HepG2 (cell line): ENCODE measurements around the gene YIPF4. TPM values are rescaled to one million over a fixed set of nuclear protein-coding genes. Genes with fewer than 3 reads are reported as not detected.

Experiments
- ATAC-seq: fragments of 200-7000 bp; cut with Tn5 transposase; 3 replicates; pipeline ENCODE4 v1.9.1; 2020; ENCODE audit warnings: mild to moderate bottlenecking, moderate library complexity
- BruUV-seq: library from RNA; stranded (reverse); fragments of 400-500 nt; replicated peaks from 2 replicates; lab custom pipeline; 2021; lab: Mats Ljungman, UMichigan
- CTCF ChIA-PET: fragments of 300-600 bp; formaldehyde crosslinking; extraction: SDS; loops from one replicate; lab custom pipeline; 2021; ENCODE audit warnings: low total read pairs, inconsistent platforms, low intra/inter-chr PET ratio; lab: Yijun Ruan, JAX
- POLR2A ChIA-PET: fragments of 350-600 bp; sonication (Branson Sonifier 250); formaldehyde crosslinking; loops from one replicate; lab custom pipeline; 2020; ENCODE audit warnings: antibody characterized with exemption, inconsistent platforms; lab: Yijun Ruan, JAX
- DNase-seq: peaks from one replicate; pipeline ENCODE4 v3.0.0-alpha.2; 2015; ENCODE audit warnings: low spot score
- FAIRE-seq: peaks from 3 replicates; lab custom pipeline; 2011; peaks lifted over from hg19 to GRCh38; lab: Jason Lieb, UNC
- H2AFZ ChIP-seq: one replicate; pipeline ENCODE4 v1.6.1; 2011; ENCODE audit warnings: low read length, inconsistent platforms
- H3K27ac ChIP-seq: fragments of 300-600 bp; 3 replicates; pipeline ENCODE4 v1.8.0; 2011; ENCODE audit warnings: mixed run types, mild to moderate bottlenecking, mixed read lengths, low read length, inconsistent platforms; ENCODE audit not compliant: insufficient read depth; ENCODE audit errors: extremely low read length
- H3K27me3 ChIP-seq, 2 experiments: fragments of 200-600 bp in 1 of 2; 2 replicates in 1 of 2; 3 replicates in 1 of 2; pipeline versions ENCODE4 v1.6.0 to v1.8.0; 2011; ENCODE audit warnings: low read length in 2 of 2, mild to moderate bottlenecking in 2 of 2, moderate library complexity in 2 of 2, inconsistent platforms in 1 of 2; ENCODE audit not compliant: insufficient read depth in 2 of 2, control insufficient read depth in 1 of 2
- H3K36me3 ChIP-seq, 2 experiments: fragments of 200-600 bp in 1 of 2; replicated peaks in 1 of 2; 2 replicates in 1 of 2; 3 replicates in 1 of 2; pipeline versions ENCODE4 v1.5.1 to v1.8.0; 2011; ENCODE audit warnings: low read length in 2 of 2, inconsistent platforms in 1 of 2; ENCODE audit not compliant: insufficient read depth in 2 of 2, control insufficient read depth in 1 of 2
- H3K4me1 ChIP-seq: 2 replicates; pipeline ENCODE4 v1.5.1; 2012; ENCODE audit warnings: low read length, inconsistent platforms; ENCODE audit not compliant: insufficient read depth
- H3K4me2 ChIP-seq: 2 replicates; pipeline ENCODE4 v1.6.0; 2011; ENCODE audit warnings: low read depth, low read length, inconsistent platforms
- H3K4me3 ChIP-seq, 3 experiments: fragments of 200-600 bp in 1 of 3; sonication (generic), shearing (Covaris generic) in 1 of 3; replicated peaks in 1 of 3; 2 replicates each; pipeline ENCODE4 v1.5.1; 2011 to 2016; ENCODE audit warnings: low read length in 3 of 3, inconsistent platforms in 2 of 3, low read depth in 2 of 3, mild to moderate bottlenecking in 2 of 3, control low read depth in 1 of 3, mixed read lengths in 1 of 3; ENCODE audit not compliant: insufficient read depth in 1 of 3
- H3K79me2 ChIP-seq: one replicate; pipeline ENCODE4 v1.6.1; 2011; ENCODE audit warnings: low read length, inconsistent platforms; ENCODE audit not compliant: insufficient read depth
- H3K9ac ChIP-seq: 2 replicates; pipeline ENCODE4 v1.6.0; 2011; ENCODE audit warnings: mild to moderate bottlenecking, low read depth, low read length, inconsistent platforms; ENCODE audit not compliant: insufficient read depth
- H3K9me3 ChIP-seq: 2 replicates; pipeline ENCODE4 v1.5.1; 2012; ENCODE audit warnings: mild to moderate bottlenecking, low read length
- H4K20me1 ChIP-seq: 2 replicates; pipeline ENCODE4 v1.6.0; 2011; ENCODE audit warnings: inconsistent platforms, mild to moderate bottlenecking, low read length, moderate library complexity; ENCODE audit not compliant: insufficient read depth
- ATM ChIP-seq: fragments of 450-650 bp; IDR thresholded peaks from 2 replicates; pipeline ENCODE4 v1.7.1; 2017; ENCODE audit warnings: mild to moderate bottlenecking, borderline replicate concordance
- CSRNP1 ChIP-seq: sonication (generic); formaldehyde crosslinking; IDR thresholded peaks from 2 replicates; pipeline ENCODE4 v1.8.1; 2023; ENCODE audit warnings: mild to moderate bottlenecking, missing genetic modification reagents
- HNF4G ChIP-seq, 2 experiments: sonication (generic) in 1 of 2; formaldehyde crosslinking in 1 of 2; IDR thresholded peaks; 2 replicates each; pipeline versions ENCODE4 v1.4.0 to v1.6.1; 2011 to 2020; ENCODE audit warnings: borderline replicate concordance in 2 of 2, low read depth in 2 of 2, mild to moderate bottlenecking in 2 of 2, low read length in 1 of 2, missing genetic modification reagents in 1 of 2, moderate library complexity in 1 of 2
- MEIS1 ChIP-seq: sonication (generic); formaldehyde crosslinking; IDR thresholded peaks from 2 replicates; pipeline ENCODE4 v1.9.0; 2021; ENCODE audit warnings: mild to moderate bottlenecking, missing genetic modification reagents, moderate library complexity, borderline replicate concordance
- PPARG ChIP-seq: conservative IDR thresholded peaks from 2 replicates; pipeline ENCODE4 v1.6.1; 2016; ENCODE audit warnings: missing biosample characterization, missing genetic modification reagents
- RARA ChIP-seq: IDR thresholded peaks from 2 replicates; pipeline ENCODE4 v1.6.1; 2016; ENCODE audit warnings: missing genetic modification reagents, missing compliant biosample characterization
- SOX13 ChIP-seq, 3 experiments: fragments of 450-650 bp in 1 of 3; sonication (generic) in 1 of 3; formaldehyde crosslinking in 1 of 3; IDR thresholded peaks in 2 of 3; conservative IDR thresholded peaks in 1 of 3; 2 replicates each; pipeline versions ENCODE4 v1.5.0 to v1.6.1; 2016 to 2020; ENCODE audit warnings: antibody characterized with exemption in 1 of 3, mild to moderate bottlenecking in 1 of 3, missing compliant biosample characterization in 1 of 3, missing genetic modification reagents in 1 of 3, moderate library complexity in 1 of 3
- ZNF256 ChIP-seq: sonication (generic); formaldehyde crosslinking; conservative IDR thresholded peaks from 2 replicates; pipeline ENCODE4 v1.4.0; 2020; ENCODE audit warnings: missing genetic modification reagents
- ZNF264 ChIP-seq: sonication (generic); formaldehyde crosslinking; IDR thresholded peaks from 2 replicates; pipeline ENCODE4 v1.4.0; 2020; ENCODE audit warnings: missing genetic modification reagents
- ZNF670 ChIP-seq: sonication (generic); formaldehyde crosslinking; IDR thresholded peaks from 2 replicates; pipeline ENCODE4 v1.8.0; 2022; ENCODE audit warnings: mild to moderate bottlenecking, missing genetic modification reagents, borderline replicate concordance
- ZNF792 ChIP-seq: IDR thresholded peaks from 2 replicates; pipeline ENCODE4 v1.6.1; 2016
- WGBS: methylation state at CpG from one replicate; pipeline ENCODE4 v1.1.6; 2017; ENCODE audit warnings: low lambda C conversion rate; 5-methylcytosine and 5-hydroxymethylcytosine counted together
- in situ Hi-C: cut with HindIII; loops from 2 replicates; pipeline ENCODE4 v1.10.0; 2017; ENCODE audit warnings: low pct_unique_long_range_greater_than_20kb; ENCODE audit not compliant: extremely low pct_ligation_motif_present
- intact Hi-C: fragments of 100-400 bp; cut with micrococcal nuclease; formaldehyde crosslinking; loops from one replicate; pipeline ENCODE4 v1.10.0; 2022; ENCODE audit not compliant: unreplicated experiment
- polyA plus RNA-seq, 8 experiments: library from polyadenylated mRNA; depleted of rRNA in 3 of 8; stranded (reverse) in 7 of 8; unstranded in 1 of 8; fragments of >200 nt; fragmentation: Illumina TruSeq in 4 of 8; extraction: Trizol in 4 of 8; gene quantifications; 2 replicates each; pipeline versions ENCODE4 v1.2.1 to v1.2.3, GENCODE V29; 2011 to 2016; ENCODE audit warnings: low read depth in 4 of 8, missing spikeins in 1 of 8, mixed read lengths in 1 of 8; ENCODE audit not compliant: insufficient read depth in 1 of 8
- total RNA-seq, 5 experiments: library from RNA; depleted of rRNA; stranded (reverse); fragments of >200 nt; fragmentation: Illumina TruSeq; extraction: Trizol; gene quantifications; 2 replicates each; pipeline ENCODE4 v1.2.3, GENCODE V29; 2016; ENCODE audit warnings: low read depth in 1 of 5

Gene YIPF4
- total and polyA plus RNA-seq, 2 of the 13 experiments (the other 11 are each of a cell fraction or from before 2014, with no cell fraction given): 19.0 to 43.9 TPM

- TF ChIP-seq SOX13 (IDR thresholded peaks at IDR 0.05) (peak; percentile 54), SOX13 (CRISPR knock-in tag; conservative IDR thresholded peaks at IDR 0.05 in 1 of 2, IDR thresholded peaks at IDR 0.05 in 1 of 2) (peak in 1 of 2 experiments; percentile 87; a peak in 2 of 4 replicates), MEIS1 (peak; percentile 45; the same call in 1 of the 2 replicates), RARA (CRISPR knock-in tag) (peak; percentile 91), HNF4G (IDR thresholded peaks at IDR 0.05; ENCODE audit: borderline replicate concordance, low read depth, low read length) (peak; percentile 87), HNF4G (CRISPR knock-in tag; IDR thresholded peaks at IDR 0.05; ENCODE audit: borderline replicate concordance, low read depth) (peak; percentile 75; the same call in 1 of the 2 replicates), PPARG (CRISPR knock-in tag) (peak; percentile 85), ZNF792 (peak; percentile 49; the same call in 1 of the 2 replicates), ATM (peak; percentile 98), ZNF256 (0 out of 2 replicates have a peak, but pooled peaks have one; percentile 33), ZNF264 (0 out of 2 replicates have a peak, but pooled peaks have one; percentile 22)
These were observed 51.7 kb downstream of the YIPF4 start (continued) for GRCh38 chr2:32329180-32329980.

GRCh38 chr2:32330136-32330535 is 52.4 kb downstream of the YIPF4 start:
- H3K27ac ChIP-seq: peak overlapping the region; percentile 93
- H3K9me3 ChIP-seq: no peaks in the 10 kb centered on the region
- FAIRE-seq (no peak), ATAC-seq (no peak), DNase-seq (no peak)
- peak overlapping the region in 1 of 3 experiments; percentile 60; a peak in 2 of 6 replicates for H3K4me3 ChIP-seq
- CTCF ChIA-PET: no interaction called here
- no peaks in the 10 kb centered on the region for H3K79me2 ChIP-seq
- WGBS: 94% methylated on average over 2 of the region's 2 CpGs
- peak overlapping the region; percentile 74 for H3K9ac ChIP-seq
- H4K20me1 ChIP-seq: no peaks in the 10 kb centered on the region
- no TSS peak for BruUV-seq
- POLR2A ChIA-PET: interaction anchor here (0.7 to 4.5 kb wide), 9 partner anchors 16 to 257 kb away, joined by 3 to 36 read pairs (median 4); partner anchors contain the start of genes BIRC6, SLC30A6 and YIPF4
- intact Hi-C loops (no loop called here), in situ Hi-C loops (no loop called here)
- peaks cover 49% of the 10 kb centered on the region for H3K4me1 ChIP-seq
- H3K4me2 ChIP-seq: peak overlapping the region; percentile 81
- no peaks in the 10 kb centered on the region for H3K27me3 ChIP-seq
- no peaks in the 10 kb centered on the region for H3K36me3 ChIP-seq
- TF ChIP-seq ZNF670 (CRISPR knock-in tag) (0 out of 2 replicates have a peak, but pooled peaks have one; percentile 29), CSRNP1 (no peak)
- H2AFZ ChIP-seq: no peak overlapping the region
